Fibroblast of peridontal ligament (primary cell): Measurements from ENCODE around the gene ZNF317.

Source experiments
- DNase-seq: peaks from one replicate; pipeline ENCODE4 v3.0.0-alpha.2; 2010; ENCODE audit errors: extremely low read depth

ZNF317 gene

GRCh38 chr19:9140159-9140874 lies at the start of gene ZNF317:
Gene ZNF317 (plus strand): TSS chr19:9140397. CDS start chr19:9156017, 15,620 bp downstream.
- DNase-seq = peak; percentile 92

- DNase-seq = no peak
These were observed 32.8 kb upstream of the ZNF317 start, which contains the start of gene OR7G2 for GRCh38 chr19:9107375-9107774. Gene OR7G2 (minus strand): TSS chr19:9107475. CDS start chr19:9103243, 4,232 bp downstream.

- DNase-seq = no peak
These were observed 30.2 kb upstream of the ZNF317 start for GRCh38 chr19:9109959-9110358.

GRCh38 chr19:9115307-9115813 lies 24.8 kb upstream of the ZNF317 start, which contains the start of gene OR7G1:
Gene OR7G1 (minus strand): TSS chr19:9115763. CDS start chr19:9115763, 0 bp downstream.
- DNase-seq = no peak

- no peak for DNase-seq
These were observed 23.6 kb upstream of the ZNF317 start for GRCh38 chr19:9116547-9116946.

- no peak for DNase-seq
These were observed 13.2 kb upstream of the ZNF317 start, which contains the start of gene OR7G3 for GRCh38 chr19:9126900-9127405. Gene OR7G3 (minus strand): TSS chr19:9126950. CDS start chr19:9126950, 0 bp downstream.

GRCh38 chr19:9128171-9128570 lies 12.0 kb upstream of the ZNF317 start:
- no peak for DNase-seq

GRCh38 chr19:9130965-9131364 lies 9.2 kb upstream of the ZNF317 start:
- DNase-seq = no peak

GRCh38 chr19:9132422-9132821 lies 7.8 kb upstream of the ZNF317 start:
- no peak for DNase-seq

- DNase-seq = peak; percentile 5
These were observed 513 bp upstream of the ZNF317 start for GRCh38 chr19:9139609-9140158.

- peak; percentile 8 for DNase-seq
These were observed 4.7 kb downstream of the ZNF317 start for GRCh38 chr19:9144920-9145319.

GRCh38 chr19:9146882-9147281 lies 6.7 kb downstream of the ZNF317 start:
- DNase-seq = no peak

GRCh38 chr19:9148697-9149096 lies 8.5 kb downstream of the ZNF317 start:
- no peak for DNase-seq

GRCh38 chr19:9149997-9150396 lies 9.8 kb downstream of the ZNF317 start:
- DNase-seq = no peak

- DNase-seq = no peak
These were observed 10.5 kb downstream of the ZNF317 start for GRCh38 chr19:9150650-9151049.

- no peak for DNase-seq
These were observed 11.2 kb downstream of the ZNF317 start for GRCh38 chr19:9151367-9151766.

- DNase-seq = no peak
These were observed 15.4 kb downstream of the ZNF317 start for GRCh38 chr19:9155591-9155990.

- no peak for DNase-seq
These were observed 16.1 kb downstream of the ZNF317 start for GRCh38 chr19:9156304-9156703.

- no peak for DNase-seq
These were observed 19.7 kb downstream of the ZNF317 start for GRCh38 chr19:9159891-9160290.

- DNase-seq = no peak
These were observed 21.2 kb downstream of the ZNF317 start for GRCh38 chr19:9161427-9161826.

- no peak for DNase-seq
These were observed 25.1 kb downstream of the ZNF317 start for GRCh38 chr19:9165261-9165660.

- no peak for DNase-seq
These were observed 26.6 kb downstream of the ZNF317 start for GRCh38 chr19:9166846-9167245.
